Measurements from ENCODE around the gene VPS26B.

- TF ChIP-seq CTCF (conservative IDR thresholded peaks at IDR 0.05) (no peak; the same call in 1 of the 2 replicates), ZFX (IDR thresholded peaks at IDR 0.05) (no peak)
Observed at GRCh38 chr11:134275534-134276395, 51.3 kb downstream of the VPS26B start, which contains the start of gene GLB1L3.
